IMR-90 (cell line): ENCODE measurements around the gene SFTA2.
"Not testable (repeated sequence)": the region's sequence is repeated elsewhere in the genome, so short reads cannot be mapped to it uniquely, and the experiment has no call there.

ENCODE experiments used
- CTCF ChIP-seq: conservative IDR thresholded peaks from 2 replicates; pipeline ENCODE4 v1.5.1; 2012; ENCODE audit warnings: mild to moderate bottlenecking, low read depth, low read length, improper control_type of control experiment
- FOS ChIP-seq: fragments of 150-350 bp; IDR thresholded peaks from 2 replicates; pipeline ENCODE4 v1.6.1; 2016; ENCODE audit warnings: low read depth, low read length
- MAFK ChIP-seq: IDR thresholded peaks from 2 replicates; pipeline ENCODE4 v1.6.1; 2012; ENCODE audit warnings: low read depth, low read length, improper control_type of control experiment
- MAZ ChIP-seq: IDR thresholded peaks from 2 replicates; pipeline ENCODE4 v1.6.1; 2012; ENCODE audit warnings: low read depth, mild to moderate bottlenecking, low read length, improper control_type of control experiment, moderate library complexity, borderline replicate concordance
- NFE2L2 ChIP-seq: fragments of 150-350 bp; IDR thresholded peaks from 2 replicates; pipeline ENCODE4 v1.6.1; 2016; ENCODE audit warnings: low read depth, mild to moderate bottlenecking, low read length
- SMC3 ChIP-seq: fragments of 150-350 bp; IDR thresholded peaks from 2 replicates; pipeline ENCODE4 v1.6.1; 2016; ENCODE audit warnings: low read depth, mild to moderate bottlenecking, antibody characterized with exemption, low read length, moderate library complexity

GRCh38 chr6:30910473-30910872 is 21.5 kb downstream of the SFTA2 start:
- not testable (repeated sequence) for TF ChIP-seq CTCF, MAFK, SMC3, NFE2L2, FOS, MAZ
